Breast epithelium (tissue), 3 donors: Measurements from ENCODE around the gene FHIT.

Experiments used
- POLR2A ChIP-seq: fragments of 450-650 bp; IDR thresholded peaks from one replicate; pipeline ENCODE4 v1.6.1; 2016; ENCODE audit warnings: antibody characterized with exemption, mild to moderate bottlenecking, moderate library complexity
- POLR2AphosphoS5 ChIP-seq, 3 donors: sonication (generic); formaldehyde crosslinking; IDR thresholded peaks; one replicate each; pipeline ENCODE4 v1.6.1; 2017; ENCODE audit warnings: antibody characterized with exemption in 3 of 3
- TF ChIP-seq, protein P1 (sequence below), 3 donors: fragments of 450-650 bp; IDR thresholded peaks; one replicate each; pipeline ENCODE4 v1.5.1; 2016 to 2017; ENCODE audit warnings: antibody characterized with exemption in 3 of 3, mild to moderate bottlenecking in 3 of 3, moderate library complexity in 3 of 3

DNA sequence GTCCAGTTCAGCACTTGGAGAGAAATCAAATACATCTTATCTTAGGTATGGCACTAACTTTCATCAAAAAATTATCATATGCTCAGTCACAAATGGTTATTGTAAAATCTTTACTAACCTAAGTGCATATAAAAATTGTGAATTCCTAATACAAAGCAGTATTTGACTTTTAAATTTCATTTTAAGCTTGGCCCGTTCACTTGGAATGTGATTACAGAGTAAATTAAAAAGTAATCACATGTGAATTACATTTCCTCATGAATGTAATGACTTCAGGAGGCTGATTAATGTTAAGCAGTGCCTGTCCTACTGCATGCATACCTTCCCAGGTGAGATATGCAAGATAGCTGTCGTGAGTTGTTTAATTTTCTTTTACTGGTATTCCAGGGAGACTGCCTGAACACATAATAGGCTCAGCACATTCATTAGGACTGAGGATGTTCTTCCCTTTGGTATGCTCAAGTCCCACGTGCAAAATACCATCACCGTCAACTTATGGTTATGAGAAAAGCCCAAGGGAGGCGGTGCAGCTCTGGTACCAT is 1053.0 kb downstream of the FHIT start:
- TF ChIP-seq POLR2A (no peak), POLR2AphosphoS5 (IDR thresholded peaks at IDR 0.05) (no peak)
- TF ChIP-seq, protein P1, sequence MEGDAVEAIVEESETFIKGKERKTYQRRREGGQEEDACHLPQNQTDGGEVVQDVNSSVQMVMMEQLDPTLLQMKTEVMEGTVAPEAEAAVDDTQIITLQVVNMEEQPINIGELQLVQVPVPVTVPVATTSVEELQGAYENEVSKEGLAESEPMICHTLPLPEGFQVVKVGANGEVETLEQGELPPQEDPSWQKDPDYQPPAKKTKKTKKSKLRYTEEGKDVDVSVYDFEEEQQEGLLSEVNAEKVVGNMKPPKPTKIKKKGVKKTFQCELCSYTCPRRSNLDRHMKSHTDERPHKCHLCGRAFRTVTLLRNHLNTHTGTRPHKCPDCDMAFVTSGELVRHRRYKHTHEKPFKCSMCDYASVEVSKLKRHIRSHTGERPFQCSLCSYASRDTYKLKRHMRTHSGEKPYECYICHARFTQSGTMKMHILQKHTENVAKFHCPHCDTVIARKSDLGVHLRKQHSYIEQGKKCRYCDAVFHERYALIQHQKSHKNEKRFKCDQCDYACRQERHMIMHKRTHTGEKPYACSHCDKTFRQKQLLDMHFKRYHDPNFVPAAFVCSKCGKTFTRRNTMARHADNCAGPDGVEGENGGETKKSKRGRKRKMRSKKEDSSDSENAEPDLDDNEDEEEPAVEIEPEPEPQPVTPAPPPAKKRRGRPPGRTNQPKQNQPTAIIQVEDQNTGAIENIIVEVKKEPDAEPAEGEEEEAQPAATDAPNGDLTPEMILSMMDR (IDR thresholded peaks at IDR 0.05), result no peak
